Osteocyte (in vitro differentiated cells): Measurements from ENCODE around the gene POLN. TPM values are rescaled to one million over a fixed set of nuclear protein-coding genes. Genes with fewer than 3 reads are reported as not detected.

ENCODE experiments used
- DNase-seq: peaks from one replicate; pipeline ENCODE4 v3.0.0; 2021; ENCODE audit warnings: mixed read lengths; ENCODE audit not compliant: unreplicated experiment; ENCODE audit errors: extremely low spot score
- H3K27ac Mint-ChIP-seq: one replicate; pipeline ENCODE4 v1.8.0; 2021; ENCODE audit warnings: mild to moderate bottlenecking, mixed read lengths; ENCODE audit not compliant: unreplicated experiment
- H3K27me3 Mint-ChIP-seq: one replicate; pipeline ENCODE4 v1.8.0; 2021; ENCODE audit warnings: mixed read lengths; ENCODE audit not compliant: unreplicated experiment
- H3K36me3 Mint-ChIP-seq: one replicate; pipeline ENCODE4 v1.8.0; 2021; ENCODE audit warnings: mixed read lengths; ENCODE audit not compliant: unreplicated experiment
- H3K4me1 Mint-ChIP-seq: one replicate; pipeline ENCODE4 v1.8.0; 2021; ENCODE audit warnings: mixed read lengths; ENCODE audit not compliant: unreplicated experiment
- H3K4me3 Mint-ChIP-seq: one replicate; pipeline ENCODE4 v1.8.0; 2021; ENCODE audit warnings: mild to moderate bottlenecking, moderate library complexity, mixed read lengths; ENCODE audit not compliant: unreplicated experiment
- H3K9me3 Mint-ChIP-seq: one replicate; pipeline ENCODE4 v1.8.0; 2021; ENCODE audit warnings: mixed read lengths; ENCODE audit not compliant: unreplicated experiment
- CTCF ChIP-seq: fragments of 200-600 bp; sonication (generic); IDR thresholded peaks from 2 replicates; pipeline ENCODE4 v1.5.0; 2021; ENCODE audit warnings: antibody characterized with exemption, mild to moderate bottlenecking, moderate library complexity
- total RNA-seq: library from RNA; stranded (reverse); gene quantifications from 2 replicates; pipeline ENCODE4 v1.2.1, GENCODE V29; 2021

The POLN gene
- total RNA-seq, 1 donor from 2014 or later: 4.2 TPM

GRCh38 chr4:2091990-2092668 lies 149.8 kb downstream of the POLN start:
- peak; percentile 79 for DNase-seq
- Mint-ChIP-seq H3K4me1 (no peaks in the 10 kb centered on the region), H3K27ac (no peak overlapping the region), H3K4me3 (no peak overlapping the region), H3K9me3 (peaks cover 3% of the 10 kb centered on the region), H3K27me3 (peaks cover 3% of the 10 kb centered on the region), H3K36me3 (no peaks in the 10 kb centered on the region)
- no peak for TF ChIP-seq CTCF

- no peaks in the 10 kb centered on the region for H3K4me1 Mint-ChIP-seq
- no peak overlapping the region for H3K27ac Mint-ChIP-seq
- H3K36me3 Mint-ChIP-seq: no peaks in the 10 kb centered on the region
- H3K4me3 Mint-ChIP-seq: no peak overlapping the region
- TF ChIP-seq CTCF: no peak
- DNase-seq: no peak
- H3K9me3 Mint-ChIP-seq: no peaks in the 10 kb centered on the region
- peaks cover 3% of the 10 kb centered on the region for H3K27me3 Mint-ChIP-seq
Observed at GRCh38 chr4:2090642-2091041, 151.3 kb downstream of the POLN start.

GRCh38 chr4:2089222-2089621 lies 152.7 kb downstream of the POLN start:
- H3K4me1 Mint-ChIP-seq: no peaks in the 10 kb centered on the region
- no peak overlapping the region for H3K4me3 Mint-ChIP-seq
- H3K27me3 Mint-ChIP-seq: peaks cover 3% of the 10 kb centered on the region
- no peak for TF ChIP-seq CTCF
- no peak for DNase-seq
- H3K36me3 Mint-ChIP-seq: no peaks in the 10 kb centered on the region
- H3K9me3 Mint-ChIP-seq: no peaks in the 10 kb centered on the region
- H3K27ac Mint-ChIP-seq: no peak overlapping the region

GRCh38 chr4:2087170-2087569 lies 154.8 kb downstream of the POLN start:
- peaks cover 3% of the 10 kb centered on the region for H3K27me3 Mint-ChIP-seq
- no peak overlapping the region for H3K4me3 Mint-ChIP-seq
- no peaks in the 10 kb centered on the region for H3K9me3 Mint-ChIP-seq
- TF ChIP-seq CTCF: no peak
- no peaks in the 10 kb centered on the region for H3K36me3 Mint-ChIP-seq
- H3K27ac Mint-ChIP-seq: no peak overlapping the region
- no peak for DNase-seq
- no peaks in the 10 kb centered on the region for H3K4me1 Mint-ChIP-seq

- H3K9me3 Mint-ChIP-seq: no peaks in the 10 kb centered on the region
- peak; percentile 60 for DNase-seq
Observed at GRCh38 chr4:2085496-2085901, 156.4 kb downstream of the POLN start.

More at GRCh38 chr4:2085496-2085901, 156.4 kb downstream of the POLN start:
- Mint-ChIP-seq H3K4me3 (no peak overlapping the region), H3K27me3 (peaks cover 3% of the 10 kb centered on the region), H3K4me1 (no peaks in the 10 kb centered on the region), H3K27ac (no peak overlapping the region), H3K36me3 (no peaks in the 10 kb centered on the region)
- no peak for TF ChIP-seq CTCF
